Measurements from ENCODE around the gene CNOT4. TPM values are rescaled to one million over a fixed set of nuclear protein-coding genes. Genes with fewer than 3 reads are reported as not detected.
A peak's percentile ranks its signal among the peaks of the same experiment; 100 is the strongest.

The CNOT4 gene
- total RNA-seq, 1 experiment from 2014 or later, result 9.7 TPM

- DNase-seq (no peak), ATAC-seq (no peak)
- ChIA-PET CTCF (no interaction called here), POLR2A (ENCODE audit: unreplicated experiment) (no interaction called here)
- Histone ChIP-seq H3K79me2 (ENCODE audit: low read length) (no peaks in the 10 kb centered on the region), H3K27ac (ENCODE audit: low read length) (no peak overlapping the region), H3K36me3 (ENCODE audit: low read depth, low read length) (peaks cover 5% of the 10 kb centered on the region; the same call in 1 of the 2 replicates), H2AFZ (ENCODE audit: low read length) (no peak overlapping the region), H4K20me1 (ENCODE audit: low read length) (no peaks in the 10 kb centered on the region), H3K4me2 (ENCODE audit: low read length) (no peak overlapping the region), H3K27me3 (ENCODE audit: low read length) (no peaks in the 10 kb centered on the region), H3K9ac (ENCODE audit: low read length) (no peak overlapping the region), H3F3A (ENCODE audit: low read length, unreplicated experiment) (no peaks in the 10 kb centered on the region), H3K4me1 (ENCODE audit: insufficient read depth, low read length) (peaks cover 3% of the 10 kb centered on the region; the same call in 1 of the 2 replicates), H3K9me2 (replicated peaks; ENCODE audit: low read length) (no peaks in the 10 kb centered on the region), H3K4me3 (ENCODE audit: low read length) (no peak overlapping the region), H3K9me3 (ENCODE audit: low read length) (no peaks in the 10 kb centered on the region)
- TF ChIP-seq CTCF (conservative IDR thresholded peaks at IDR 0.05; ENCODE audit: low read depth, low read length) (no peak), EZH2 (IDR thresholded peaks at IDR 0.05; ENCODE audit: low read length, unreplicated experiment) (no peak), EZH2phosphoT487 (IDR thresholded peaks at IDR 0.05; ENCODE audit: borderline replicate concordance, low read length) (no peak)
- no TSS peak for BruUV-seq (replicated peaks)
- intact Hi-C loops (cut with micrococcal nuclease), result no loop called here
Observed at GRCh38 chr7:135386776-135387175, 123.1 kb downstream of the CNOT4 start.

GRCh38 chr7:135386181-135386580 is 123.7 kb downstream of the CNOT4 start:
- Histone ChIP-seq H3K9me2 (replicated peaks; ENCODE audit: low read length) (no peaks in the 10 kb centered on the region), H3K27ac (ENCODE audit: low read length) (no peak overlapping the region), H3K9ac (ENCODE audit: low read length) (no peak overlapping the region), H3K27me3 (ENCODE audit: low read length) (no peaks in the 10 kb centered on the region), H3K36me3 (ENCODE audit: low read depth, low read length) (peaks cover 5% of the 10 kb centered on the region; the same call in 1 of the 2 replicates), H3K4me3 (ENCODE audit: low read length) (no peak overlapping the region), H4K20me1 (ENCODE audit: low read length) (no peaks in the 10 kb centered on the region), H3F3A (ENCODE audit: low read length, unreplicated experiment) (no peaks in the 10 kb centered on the region), H3K9me3 (ENCODE audit: low read length) (no peaks in the 10 kb centered on the region), H3K79me2 (ENCODE audit: low read length) (no peaks in the 10 kb centered on the region), H3K4me1 (ENCODE audit: insufficient read depth, low read length) (peaks cover 3% of the 10 kb centered on the region; the same call in 1 of the 2 replicates), H3K4me2 (ENCODE audit: low read length) (no peak overlapping the region), H2AFZ (ENCODE audit: low read length) (no peak overlapping the region)
- intact Hi-C loops (cut with micrococcal nuclease), result no loop called here
- no peak for ATAC-seq
- peak; percentile 6 for DNase-seq
- no TSS peak for BruUV-seq (replicated peaks)
- ChIA-PET POLR2A (ENCODE audit: unreplicated experiment) (no interaction called here), CTCF (no interaction called here)
- TF ChIP-seq EZH2phosphoT487 (IDR thresholded peaks at IDR 0.05; ENCODE audit: borderline replicate concordance, low read length) (no peak), CTCF (conservative IDR thresholded peaks at IDR 0.05; ENCODE audit: low read depth, low read length) (no peak), EZH2 (IDR thresholded peaks at IDR 0.05; ENCODE audit: low read length, unreplicated experiment) (no peak)

GRCh38 chr7:135385209-135385608 is 124.7 kb downstream of the CNOT4 start:
- Histone ChIP-seq H3K9ac (ENCODE audit: low read length) (no peak overlapping the region), H3K27me3 (ENCODE audit: low read length) (no peaks in the 10 kb centered on the region), H2AFZ (ENCODE audit: low read length) (no peak overlapping the region), H3F3A (ENCODE audit: low read length, unreplicated experiment) (no peaks in the 10 kb centered on the region), H3K4me3 (ENCODE audit: low read length) (no peak overlapping the region), H4K20me1 (ENCODE audit: low read length) (no peaks in the 10 kb centered on the region), H3K9me3 (ENCODE audit: low read length) (no peaks in the 10 kb centered on the region), H3K4me2 (ENCODE audit: low read length) (no peak overlapping the region), H3K36me3 (ENCODE audit: low read depth, low read length) (peaks cover 5% of the 10 kb centered on the region; the same call in 1 of the 2 replicates), H3K79me2 (ENCODE audit: low read length) (no peaks in the 10 kb centered on the region), H3K27ac (ENCODE audit: low read length) (no peak overlapping the region), H3K4me1 (ENCODE audit: insufficient read depth, low read length) (peaks cover 3% of the 10 kb centered on the region; the same call in 1 of the 2 replicates), H3K9me2 (replicated peaks; ENCODE audit: low read length) (no peaks in the 10 kb centered on the region)
- TF ChIP-seq CTCF (conservative IDR thresholded peaks at IDR 0.05; ENCODE audit: low read depth, low read length), result no peak
- no peak for TF ChIP-seq EZH2 (IDR thresholded peaks at IDR 0.05; ENCODE audit: low read length, unreplicated experiment)
- ChIA-PET POLR2A (ENCODE audit: unreplicated experiment) (no interaction called here), CTCF (no interaction called here)
- ATAC-seq (no peak), DNase-seq (peak; percentile 5)
- BruUV-seq (replicated peaks), result no TSS peak
- intact Hi-C loops (cut with micrococcal nuclease), result no loop called here
